ENCODE data around the gene AGPS. TPM values are rescaled to one million over a fixed set of nuclear protein-coding genes. Genes with fewer than 3 reads are reported as not detected.

The AGPS gene
- total RNA-seq: 10 to 100 TPM; 21.8 to 60.4 (median 26.1) TPM
- 10 to 100 TPM; 11.8 to 16.5 TPM for polyA plus RNA-seq
- total RNA-seq: 43.1 reads per million, percentile 68 among the genes with 10 or more reads in this experiment

DNA sequence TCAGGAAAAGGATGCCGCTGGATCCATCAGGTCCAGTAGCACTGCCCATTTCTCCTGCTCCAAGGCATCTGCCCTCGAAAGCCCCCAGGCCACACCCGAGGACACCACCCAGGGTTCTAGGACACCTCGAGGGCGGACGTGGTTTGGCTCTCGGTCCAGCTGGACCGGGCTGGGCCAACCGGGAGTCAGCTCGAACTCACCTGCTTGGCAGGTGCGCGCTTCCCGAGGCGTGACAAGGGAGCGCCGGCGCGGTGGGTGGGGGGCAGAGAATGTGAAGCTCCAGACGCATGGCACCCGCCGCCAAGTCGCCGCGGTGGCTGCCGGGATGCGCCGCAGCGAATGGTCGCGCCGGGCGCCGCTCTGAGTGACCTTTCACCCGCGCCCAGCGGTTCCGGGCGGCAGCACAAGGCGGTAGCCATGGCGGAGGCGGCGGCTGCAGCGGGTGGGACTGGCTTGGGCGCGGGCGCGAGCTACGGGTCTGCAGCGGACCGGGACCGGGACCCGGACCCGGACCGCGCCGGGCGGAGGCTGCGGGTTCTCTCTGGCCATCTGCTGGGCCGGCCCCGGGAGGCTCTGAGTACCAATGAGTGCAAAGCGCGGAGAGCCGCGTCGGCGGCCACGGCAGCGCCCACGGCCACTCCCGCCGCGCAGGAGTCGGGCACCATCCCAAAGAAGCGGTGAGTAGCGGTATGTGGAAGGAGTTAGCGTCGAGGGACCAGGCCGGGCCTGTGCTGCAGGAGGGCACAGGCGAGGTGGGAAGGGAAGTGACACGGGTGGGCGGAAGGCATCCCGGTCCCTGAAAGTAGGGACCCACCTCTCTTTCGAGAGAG is at the start of gene AGPS:
AGPS (plus strand) TSS at position 401 of the 830 bp plus-strand sequence; CDS start at position 418, 17 bp downstream.
- Histone ChIP-seq H3K4me1 (ENCODE audit: control insufficient read depth in 2 of 2, insufficient read depth in 2 of 2, low read length in 2 of 2) (peaks cover 20 to 23% of the 10 kb centered on the region in 2 donors), H3K36me3 (ENCODE audit: control insufficient read depth in 2 of 3, insufficient read depth in 3 of 3, low read length in 3 of 3) (no peaks in the 10 kb centered on the region), H3K27me3 (ENCODE audit: control insufficient read depth in 2 of 2, insufficient read depth in 2 of 2, low read length in 2 of 2) (no peaks in the 10 kb centered on the region), H3K9me3 (ENCODE audit: control insufficient read depth in 2 of 3, low read length in 3 of 3) (no peaks in the 10 kb centered on the region), H3K4me3 (ENCODE audit: low read length) (peak within 1 kb of the TSS; percentile 67), H3K27ac (ENCODE audit: low read depth, low read length) (peak within 1 kb of the TSS; percentile 53)
- Mint-ChIP-seq H3K27ac (peak within 1 kb of the TSS; percentile 85 to 97 (median 92)), H3K4me3 (peak within 1 kb of the TSS; percentile 81 to 99 (median 96)), H3K27me3 (no peaks in the 10 kb centered on the region), H3K4me1 (peaks cover 48 to 74% (median 61%) of the 10 kb centered on the region in 7 donors), H3K9me3 (no peaks in the 10 kb centered on the region), H3K36me3 (peaks cover 3 to 21% (median 10%) of the 10 kb centered on the region in 5 donors)
- ATAC-seq: peak; percentile 94
- ChIA-PET POLR2A (interaction anchor here (0.6 to 4.1 kb wide), 10 partner anchors 10 to 1367 kb away, joined by 3 to 27 read pairs (median 3); partner anchors contain the start of genes HNRNPA3 and NFE2L2), CTCF (interaction anchor here (1.0 kb wide), 1 partner anchor 24 kb away, joined by 3 read pairs; no protein-coding TSS in a partner anchor)
- intact Hi-C loops (cut with micrococcal nuclease): loop anchor here (1.0 to 2.0 kb wide), 10 partner anchors 8 to 227 kb away; partner anchors contain the start of genes HNRNPA3 (in 2 of the 2) and NFE2L2 (in 1 of the 2)
- DNase-seq: peak; percentile 62 to 86 (median 71)

DNA sequence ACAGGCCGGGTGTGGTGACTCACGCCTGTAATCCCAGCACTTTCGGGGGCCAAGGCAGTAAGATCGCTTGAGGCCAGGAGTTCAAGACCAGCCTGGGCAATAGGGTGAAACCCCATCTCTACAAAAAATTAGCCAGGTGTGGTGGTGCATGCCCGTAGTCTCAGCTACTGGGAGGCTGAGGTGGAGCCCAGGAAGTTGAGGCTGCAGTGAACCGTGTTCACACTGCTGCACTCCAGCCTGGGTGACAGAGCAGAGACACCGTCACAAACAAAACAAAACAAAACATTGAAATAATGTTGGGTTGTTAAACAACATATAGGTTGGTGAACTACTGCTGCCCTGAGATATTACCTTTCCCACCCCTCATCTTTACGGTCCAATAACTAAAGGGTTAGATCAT is 48.8 kb upstream of the AGPS start:
- Mint-ChIP-seq H3K4me1 (no peaks in the 10 kb centered on the region), H3K4me3 (no peak overlapping the region), H3K36me3 (peaks cover 0 to 6% (median 0%) of the 10 kb centered on the region in 5 donors), H3K27me3 (no peaks in the 10 kb centered on the region), H3K9me3 (no peaks in the 10 kb centered on the region), H3K27ac (no peak overlapping the region)
- no peak overlapping the region for H3K4me3 ChIP-seq (ENCODE audit: low read length)
- ATAC-seq (no peak), DNase-seq (no peak)
- no peak overlapping the region for H3K27ac ChIP-seq (ENCODE audit: low read depth, low read length)
- no peaks in the 10 kb centered on the region for H3K27me3 ChIP-seq (ENCODE audit: control insufficient read depth in 2 of 2, insufficient read depth in 2 of 2, low read length in 2 of 2)
- intact Hi-C loops (cut with micrococcal nuclease): no loop called here
- no peaks in the 10 kb centered on the region for H3K9me3 ChIP-seq (ENCODE audit: control insufficient read depth in 2 of 3, low read length in 3 of 3)
- ChIA-PET CTCF (interaction anchor here (0.6 to 1.0 kb wide), 2 partner anchors 10 to 1356 kb away, joined by 4 to 5 read pairs; no protein-coding TSS in a partner anchor), POLR2A (no interaction called here)
- H3K36me3 ChIP-seq (ENCODE audit: control insufficient read depth in 2 of 3, insufficient read depth in 3 of 3, low read length in 3 of 3): no peaks in the 10 kb centered on the region
- no peaks in the 10 kb centered on the region for H3K4me1 ChIP-seq (ENCODE audit: control insufficient read depth in 2 of 2, insufficient read depth in 2 of 2, low read length in 2 of 2)

DNA sequence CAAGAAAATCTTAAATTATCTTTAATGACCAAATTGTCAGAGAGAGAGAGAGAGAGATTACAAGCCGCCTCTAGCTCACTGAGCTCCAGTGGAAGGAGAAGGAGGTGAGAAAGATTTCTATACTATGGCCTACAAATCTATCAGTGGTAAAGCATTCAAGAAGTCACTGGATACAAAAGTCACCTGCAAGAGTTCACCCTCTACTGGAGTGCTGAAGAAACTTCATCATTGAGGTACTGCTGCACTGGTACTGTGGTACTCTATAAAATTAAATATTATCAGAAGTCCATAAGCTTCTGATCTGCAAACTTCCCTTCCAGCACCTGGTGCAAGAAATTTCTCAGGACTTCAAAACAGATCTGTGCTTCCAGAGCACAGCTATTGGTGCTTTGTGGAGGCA is 48.3 kb upstream of the AGPS start:
- H3K9me3 Mint-ChIP-seq: no peaks in the 10 kb centered on the region
- no peak overlapping the region for H3K27ac ChIP-seq (ENCODE audit: low read depth, low read length)

DNA sequence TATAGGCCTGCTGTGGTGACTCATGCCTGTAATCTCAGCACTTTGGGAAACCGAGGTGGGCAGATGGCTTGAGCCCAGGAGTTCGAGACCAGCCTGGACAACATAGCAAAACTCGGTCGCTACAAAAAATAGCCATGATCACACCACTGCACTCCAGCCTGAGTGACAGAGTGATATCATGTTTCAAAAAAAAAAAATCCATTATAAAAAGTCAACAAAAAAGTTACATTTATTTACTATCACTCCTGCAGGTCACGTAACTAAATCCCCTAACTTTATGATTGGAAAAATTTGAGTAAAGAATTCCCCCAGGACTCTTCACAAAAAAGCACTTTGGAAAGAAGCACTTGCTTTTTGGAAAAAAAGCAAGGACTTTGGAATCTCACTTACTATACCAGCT is 46.4 kb upstream of the AGPS start:
- Mint-ChIP-seq H3K4me3 (no peak overlapping the region), H3K9me3 (no peaks in the 10 kb centered on the region), H3K27ac (no peak overlapping the region), H3K27me3 (no peaks in the 10 kb centered on the region), H3K36me3 (peaks cover 0 to 6% (median 0%) of the 10 kb centered on the region in 5 donors), H3K4me1 (no peaks in the 10 kb centered on the region)
- Histone ChIP-seq H3K36me3 (ENCODE audit: control insufficient read depth in 2 of 3, insufficient read depth in 3 of 3, low read length in 3 of 3) (no peaks in the 10 kb centered on the region), H3K4me3 (ENCODE audit: low read length) (no peak overlapping the region), H3K27ac (ENCODE audit: low read depth, low read length) (no peak overlapping the region), H3K9me3 (ENCODE audit: control insufficient read depth in 2 of 3, low read length in 3 of 3) (no peaks in the 10 kb centered on the region), H3K27me3 (ENCODE audit: control insufficient read depth in 2 of 2, insufficient read depth in 2 of 2, low read length in 2 of 2) (no peaks in the 10 kb centered on the region), H3K4me1 (ENCODE audit: control insufficient read depth in 2 of 2, insufficient read depth in 2 of 2, low read length in 2 of 2) (no peaks in the 10 kb centered on the region)
- intact Hi-C loops (cut with micrococcal nuclease): no loop called here
- no peak for DNase-seq
- POLR2A ChIA-PET: no interaction called here
- no peak for ATAC-seq
- CTCF ChIA-PET: interaction anchor here (0.6 to 1.7 kb wide), 3 partner anchors 176 to 271 kb away, joined by 4 to 6 read pairs (median 4); no protein-coding TSS in a partner anchor

More for the DNA sequence above, 48.3 kb upstream of the AGPS start:
- ATAC-seq (no peak), DNase-seq (no peak)
- Mint-ChIP-seq H3K4me1 (no peaks in the 10 kb centered on the region), H3K27ac (no peak overlapping the region), H3K27me3 (no peaks in the 10 kb centered on the region), H3K36me3 (peaks cover 0 to 6% (median 0%) of the 10 kb centered on the region in 5 donors), H3K4me3 (no peak overlapping the region)
- CTCF ChIA-PET: interaction anchor here (1.0 kb wide), 1 partner anchor 10 kb away, joined by 4 read pairs; no protein-coding TSS in a partner anchor
- Histone ChIP-seq H3K4me3 (ENCODE audit: low read length) (no peak overlapping the region), H3K4me1 (ENCODE audit: control insufficient read depth in 2 of 2, insufficient read depth in 2 of 2, low read length in 2 of 2) (no peaks in the 10 kb centered on the region), H3K27me3 (ENCODE audit: control insufficient read depth in 2 of 2, insufficient read depth in 2 of 2, low read length in 2 of 2) (no peaks in the 10 kb centered on the region), H3K36me3 (ENCODE audit: control insufficient read depth in 2 of 3, insufficient read depth in 3 of 3, low read length in 3 of 3) (no peaks in the 10 kb centered on the region), H3K9me3 (ENCODE audit: control insufficient read depth in 2 of 3, low read length in 3 of 3) (no peaks in the 10 kb centered on the region)
- intact Hi-C loops (cut with micrococcal nuclease): no loop called here
- POLR2A ChIA-PET: no interaction called here

DNA sequence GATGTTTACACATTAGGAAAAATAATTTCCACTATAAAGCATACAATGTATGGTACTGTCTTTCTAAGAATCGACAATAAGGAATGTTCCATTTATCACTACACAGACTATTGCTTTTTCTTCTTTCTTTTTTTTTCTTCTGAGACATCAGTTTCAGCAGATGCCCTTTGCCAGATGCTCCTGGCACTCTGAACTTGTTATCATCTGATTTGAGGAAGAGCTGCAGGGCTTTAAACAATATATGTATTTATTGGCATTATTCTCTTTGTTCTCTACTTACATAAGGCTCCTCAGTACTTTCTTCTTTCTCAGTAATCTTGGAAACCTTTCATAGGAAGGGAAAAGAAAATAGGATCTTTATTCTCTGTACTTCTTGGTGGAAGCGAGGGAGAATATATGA is 45.0 kb upstream of the AGPS start:
- Mint-ChIP-seq H3K4me1 (peaks cover 0 to 8% (median 0%) of the 10 kb centered on the region in 7 donors), H3K9me3 (no peaks in the 10 kb centered on the region), H3K27ac (no peak overlapping the region), H3K4me3 (no peak overlapping the region), H3K36me3 (peaks cover 0 to 6% (median 0%) of the 10 kb centered on the region in 5 donors), H3K27me3 (no peaks in the 10 kb centered on the region)
- DNase-seq (no peak), ATAC-seq (no peak)
- Histone ChIP-seq H3K27ac (ENCODE audit: low read depth, low read length) (no peak overlapping the region), H3K27me3 (ENCODE audit: control insufficient read depth in 2 of 2, insufficient read depth in 2 of 2, low read length in 2 of 2) (no peaks in the 10 kb centered on the region), H3K4me1 (ENCODE audit: control insufficient read depth in 2 of 2, insufficient read depth in 2 of 2, low read length in 2 of 2) (peaks cover 0 to 3% of the 10 kb centered on the region in 2 donors), H3K9me3 (ENCODE audit: control insufficient read depth in 2 of 3, low read length in 3 of 3) (no peaks in the 10 kb centered on the region), H3K4me3 (ENCODE audit: low read length) (no peak overlapping the region), H3K36me3 (ENCODE audit: control insufficient read depth in 2 of 3, insufficient read depth in 3 of 3, low read length in 3 of 3) (no peaks in the 10 kb centered on the region)
- ChIA-PET CTCF (interaction anchor here (0.7 kb wide), 1 partner anchor 377 kb away, joined by 3 read pairs; no protein-coding TSS in a partner anchor), POLR2A (interaction anchor here (0.6 kb wide), 1 partner anchor 317 kb away, joined by 3 read pairs; no protein-coding TSS in a partner anchor)
- intact Hi-C loops (cut with micrococcal nuclease): no loop called here

DNA sequence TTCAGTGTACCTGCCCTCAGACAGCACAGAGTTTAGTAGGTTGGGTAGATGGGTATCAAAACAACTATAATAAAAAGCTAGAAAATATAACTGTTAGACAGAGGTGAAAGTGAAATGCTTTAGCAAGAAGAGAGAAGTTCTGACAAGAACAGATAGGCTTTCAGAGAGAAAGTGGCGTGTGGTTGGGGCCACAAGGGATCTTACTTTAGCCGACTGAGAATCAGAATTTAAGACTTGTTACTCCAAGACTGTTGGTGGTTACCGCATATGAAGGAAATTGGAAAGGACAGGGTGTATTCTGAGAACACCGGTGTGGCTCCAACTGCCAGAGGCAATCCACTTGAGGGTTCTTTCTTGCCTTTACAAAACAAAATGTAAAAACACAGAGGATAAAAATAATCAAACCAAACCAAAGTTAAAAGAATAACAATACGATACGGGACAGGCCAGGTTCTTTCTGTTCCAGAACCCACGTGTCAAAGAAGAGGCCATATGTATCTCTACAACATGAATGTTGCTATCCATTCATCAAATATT is 44.4 kb upstream of the AGPS start:
- peaks cover 0 to 6% (median 0%) of the 10 kb centered on the region in 5 donors for H3K36me3 Mint-ChIP-seq
- POLR2A ChIA-PET: no interaction called here
- intact Hi-C loops (cut with micrococcal nuclease): no loop called here
- Histone ChIP-seq H3K27ac (ENCODE audit: low read depth, low read length) (no peak overlapping the region), H3K4me3 (ENCODE audit: low read length) (no peak overlapping the region), H3K36me3 (ENCODE audit: control insufficient read depth in 2 of 3, insufficient read depth in 3 of 3, low read length in 3 of 3) (no peaks in the 10 kb centered on the region), H3K27me3 (ENCODE audit: control insufficient read depth in 2 of 2, insufficient read depth in 2 of 2, low read length in 2 of 2) (no peaks in the 10 kb centered on the region), H3K4me1 (ENCODE audit: control insufficient read depth in 2 of 2, insufficient read depth in 2 of 2, low read length in 2 of 2) (peaks cover 0 to 4% of the 10 kb centered on the region in 2 donors), H3K9me3 (ENCODE audit: control insufficient read depth in 2 of 3, low read length in 3 of 3) (no peaks in the 10 kb centered on the region)
- H3K4me3 Mint-ChIP-seq: no peak overlapping the region
- peaks cover 0 to 12% (median 0%) of the 10 kb centered on the region in 7 donors for H3K4me1 Mint-ChIP-seq
- CTCF ChIA-PET: interaction anchor here (0.7 kb wide), 1 partner anchor 377 kb away, joined by 3 read pairs; no protein-coding TSS in a partner anchor
- H3K27me3 Mint-ChIP-seq: no peaks in the 10 kb centered on the region
- no peak for DNase-seq
- no peaks in the 10 kb centered on the region for H3K9me3 Mint-ChIP-seq
- no peak overlapping the region for H3K27ac Mint-ChIP-seq
- ATAC-seq: no peak

Data from naive thymus-derived CD4-positive, alpha-beta T cell (primary cell).